Measurements from ENCODE around the gene CACHD1. TPM values are rescaled to one million over a fixed set of nuclear protein-coding genes. Genes with fewer than 3 reads are reported as not detected.

Gene CACHD1
- total RNA-seq, 4 donors from 2014 or later = 6.9 to 14.7 (median 11.6) TPM

DNA sequence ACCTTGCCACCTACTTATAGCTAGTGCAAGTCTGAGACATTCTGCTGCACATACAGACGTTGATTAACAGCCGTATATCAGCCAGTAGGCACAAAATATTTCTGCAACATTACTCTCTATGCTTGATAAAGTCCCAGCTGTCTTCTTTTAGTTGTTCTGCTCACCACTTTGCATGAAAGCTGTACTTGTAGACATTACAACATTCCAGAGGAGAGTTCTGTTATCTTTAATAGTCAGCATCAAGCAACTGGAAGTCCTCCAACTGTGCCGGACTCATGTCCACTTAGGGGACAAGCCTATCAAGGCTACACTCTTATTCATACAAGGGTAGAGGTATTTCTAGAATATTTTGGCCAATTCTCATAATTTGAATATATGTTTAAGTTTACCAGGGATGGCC is 50.0 kb downstream of the CACHD1 start:
- DNase-seq (ENCODE audit: low spot score in 2 of 2) = no peak

GRCh38 chr1:64522740-64523139 is 52.8 kb downstream of the CACHD1 start:
- TF ChIP-seq POLR2AphosphoS5 (IDR thresholded peaks at IDR 0.05) (no peak), CTCF (IDR thresholded peaks at IDR 0.05) (no peak), EP300 (IDR thresholded peaks at IDR 0.05) (no peak), POLR2A (IDR thresholded peaks at IDR 0.05) (no peak)
- DNase-seq (ENCODE audit: low spot score in 2 of 2) = no peak
- H3K36me3 ChIP-seq = no peaks in the 10 kb centered on the region
- H3K4me3 ChIP-seq = no peak overlapping the region
- no peak overlapping the region for H3K27ac ChIP-seq
- no peaks in the 10 kb centered on the region for H3K27me3 ChIP-seq
- H3K4me1 ChIP-seq = peaks cover 57% of the 10 kb centered on the region
- no peaks in the 10 kb centered on the region for H3K9me3 ChIP-seq

More for the DNA sequence above, 50.0 kb downstream of the CACHD1 start:
- no peaks in the 10 kb centered on the region for H3K9me3 ChIP-seq
- TF ChIP-seq POLR2AphosphoS5 (IDR thresholded peaks at IDR 0.05) (no peak), POLR2A (IDR thresholded peaks at IDR 0.05) (no peak), EP300 (IDR thresholded peaks at IDR 0.05) (no peak), CTCF (IDR thresholded peaks at IDR 0.05) (no peak)
- H3K4me1 ChIP-seq = peaks cover 59% of the 10 kb centered on the region
- no peaks in the 10 kb centered on the region for H3K27me3 ChIP-seq
- H3K4me3 ChIP-seq = no peak overlapping the region
- no peaks in the 10 kb centered on the region for H3K36me3 ChIP-seq
- no peak overlapping the region for H3K27ac ChIP-seq
- WGBS = 57% methylated on average over 3 of the region's 3 CpGs

DNA sequence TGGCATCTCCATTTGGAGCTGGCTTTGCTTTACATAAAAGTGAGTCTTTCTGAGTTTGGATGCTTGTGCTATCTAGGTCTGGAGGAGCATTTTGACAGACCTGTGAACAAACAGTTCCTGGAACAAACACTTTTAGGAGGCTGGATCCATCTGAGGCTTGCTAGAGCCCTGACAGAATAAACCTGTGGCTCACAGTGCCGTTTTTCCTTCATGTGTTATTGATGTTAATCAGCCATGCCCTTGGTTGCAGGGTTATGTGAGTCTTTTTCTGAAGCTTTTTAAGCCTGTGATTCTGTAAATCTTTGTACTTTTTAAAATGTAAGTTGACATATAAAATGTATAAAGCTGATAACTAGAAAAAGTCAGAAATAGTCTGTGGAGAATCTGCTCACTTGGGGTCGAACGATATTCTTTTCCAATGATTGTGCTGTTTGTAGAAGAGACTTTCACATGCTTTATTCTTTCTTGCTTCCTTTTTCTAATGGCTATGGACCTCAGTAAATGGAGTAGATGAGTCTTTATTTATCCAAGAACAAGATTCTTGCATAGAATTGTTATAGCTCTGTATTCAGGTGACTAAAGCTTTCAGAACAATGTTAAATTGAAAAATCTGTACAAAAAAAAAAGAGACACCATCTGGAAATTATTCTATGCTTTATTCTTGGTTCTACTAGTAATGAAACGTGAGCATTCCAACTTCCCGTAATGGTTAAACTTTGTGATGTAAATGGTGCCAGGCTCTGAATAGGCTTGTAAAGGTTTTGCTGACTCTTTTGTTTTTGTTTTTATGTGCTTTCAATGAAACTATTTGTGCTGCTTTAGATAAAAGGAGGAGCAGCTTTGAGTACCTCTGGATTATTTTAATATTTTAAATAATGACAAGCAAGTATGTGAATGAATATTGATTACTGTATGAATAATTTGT is 53.7 kb downstream of the CACHD1 start:
- no peaks in the 10 kb centered on the region for H3K36me3 ChIP-seq
- no peak overlapping the region for H3K4me3 ChIP-seq
- DNase-seq (ENCODE audit: low spot score in 2 of 2) = no peak
- H3K27ac ChIP-seq = no peak overlapping the region
- H3K9me3 ChIP-seq = no peaks in the 10 kb centered on the region
- TF ChIP-seq CTCF (IDR thresholded peaks at IDR 0.05) = no peak
- TF ChIP-seq POLR2AphosphoS5 (IDR thresholded peaks at IDR 0.05) = no peak
- no peak for TF ChIP-seq POLR2A (IDR thresholded peaks at IDR 0.05)
- H3K4me1 ChIP-seq = peaks cover 54% of the 10 kb centered on the region
- no peaks in the 10 kb centered on the region for H3K27me3 ChIP-seq
- 66% methylated on average over 5 of the region's 5 CpGs for WGBS

- H3K4me1 ChIP-seq = peaks cover 45% of the 10 kb centered on the region
- H3K4me3 ChIP-seq = no peak overlapping the region
- no peaks in the 10 kb centered on the region for H3K36me3 ChIP-seq
- H3K27me3 ChIP-seq = no peaks in the 10 kb centered on the region
- no peaks in the 10 kb centered on the region for H3K9me3 ChIP-seq
- TF ChIP-seq POLR2AphosphoS5 (IDR thresholded peaks at IDR 0.05) (no peak), POLR2A (IDR thresholded peaks at IDR 0.05) (no peak), EP300 (IDR thresholded peaks at IDR 0.05) (no peak), CTCF (IDR thresholded peaks at IDR 0.05) (no peak)
- H3K27ac ChIP-seq = no peak overlapping the region
- no peak for DNase-seq (ENCODE audit: low spot score in 2 of 2)
- 81% methylated on average over 2 of the region's 2 CpGs for WGBS
These were observed 54.7 kb downstream of the CACHD1 start for GRCh38 chr1:64524614-64525013.

GRCh38 chr1:64525116-64525686 is 55.3 kb downstream of the CACHD1 start:
- DNase-seq (ENCODE audit: low spot score in 2 of 2) = no peak
- Histone ChIP-seq H3K27me3 (no peaks in the 10 kb centered on the region), H3K36me3 (no peaks in the 10 kb centered on the region), H3K27ac (peak overlapping the region; percentile 65), H3K4me3 (no peak overlapping the region), H3K4me1 (peaks cover 39% of the 10 kb centered on the region), H3K9me3 (no peaks in the 10 kb centered on the region)
- no peak for TF ChIP-seq POLR2A (IDR thresholded peaks at IDR 0.05)
- no peak for TF ChIP-seq POLR2AphosphoS5 (IDR thresholded peaks at IDR 0.05)
- no peak for TF ChIP-seq EP300 (IDR thresholded peaks at IDR 0.05)
- no peak for TF ChIP-seq CTCF (IDR thresholded peaks at IDR 0.05)
- 63% methylated on average over 3 of the region's 3 CpGs for WGBS
